ENCODE results near the gene METTL21A.

GRCh38 chr2:207619764-207620203 is 5.4 kb downstream of the METTL21A start:
- TF ChIP-seq CTCF (IDR thresholded peaks at IDR 0.05) = no peak
- TF ChIP-seq POLR2A (IDR thresholded peaks at IDR 0.05) = no peak

Data from heart left ventricle (tissue), 13 donors.